ENCODE data around the gene FAM13B.
"Not testable (repeated sequence)": the region's sequence is repeated elsewhere in the genome, so short reads cannot be mapped to it uniquely, and the experiment has no call there.

Gene FAM13B

DNA sequence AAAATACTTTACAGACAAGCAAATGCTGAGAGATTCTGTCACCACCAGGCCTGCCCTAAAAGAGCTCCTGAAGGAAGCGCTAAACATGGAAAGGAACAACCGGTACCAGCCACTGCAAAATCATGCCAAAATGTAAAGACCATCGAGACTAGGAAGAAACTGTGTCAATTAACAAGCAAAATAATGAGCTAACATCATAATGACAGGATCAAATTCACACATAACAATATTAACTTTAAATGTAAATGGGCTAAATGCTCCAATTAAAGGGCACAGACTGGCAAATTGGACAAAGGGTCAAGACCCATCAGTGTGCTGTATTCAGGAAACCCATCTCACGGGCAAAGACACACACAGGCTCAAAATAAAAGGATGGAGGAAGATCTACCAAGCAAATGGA, 62.5 kb downstream of the FAM13B start:
- H3K9ac ChIP-seq (ENCODE audit: low read depth, low read length); H3K9me3 ChIP-seq (ENCODE audit: control insufficient read depth, insufficient read depth, low read length); H3K36me3 ChIP-seq (ENCODE audit: insufficient read depth, low read length); H3K4me1 ChIP-seq (ENCODE audit: insufficient read depth, low read length): not testable (repeated sequence)

DNA sequence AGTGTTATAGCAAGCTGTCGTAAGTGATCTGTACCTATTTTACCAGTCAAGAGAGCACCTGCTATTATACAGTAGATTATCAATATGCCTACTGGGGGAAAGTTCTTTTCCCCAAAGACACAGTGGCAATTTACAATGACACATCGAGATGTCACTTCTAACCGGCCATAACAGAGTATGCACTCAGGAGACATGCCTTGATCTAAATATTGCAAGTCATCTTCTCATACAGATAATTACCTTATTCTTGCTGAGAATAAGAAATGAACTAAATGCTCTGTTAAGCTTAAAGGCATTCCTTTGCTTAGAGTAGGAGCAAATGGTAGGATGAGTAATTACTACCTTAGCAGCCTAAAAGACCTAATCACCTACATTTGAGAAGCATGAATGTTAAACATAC, 72.1 kb downstream of the FAM13B start:
- no peaks in the 10 kb centered on the region; the same call in none of the 2 replicates for H3K36me3 ChIP-seq (ENCODE audit: insufficient read depth, low read length)
- no peak overlapping the region for H3K9ac ChIP-seq (ENCODE audit: low read depth, low read length)
- no peaks in the 10 kb centered on the region for H3K9me3 ChIP-seq (ENCODE audit: control insufficient read depth, insufficient read depth, low read length)
- H3K4me1 ChIP-seq (ENCODE audit: insufficient read depth, low read length): no peaks in the 10 kb centered on the region

DNA sequence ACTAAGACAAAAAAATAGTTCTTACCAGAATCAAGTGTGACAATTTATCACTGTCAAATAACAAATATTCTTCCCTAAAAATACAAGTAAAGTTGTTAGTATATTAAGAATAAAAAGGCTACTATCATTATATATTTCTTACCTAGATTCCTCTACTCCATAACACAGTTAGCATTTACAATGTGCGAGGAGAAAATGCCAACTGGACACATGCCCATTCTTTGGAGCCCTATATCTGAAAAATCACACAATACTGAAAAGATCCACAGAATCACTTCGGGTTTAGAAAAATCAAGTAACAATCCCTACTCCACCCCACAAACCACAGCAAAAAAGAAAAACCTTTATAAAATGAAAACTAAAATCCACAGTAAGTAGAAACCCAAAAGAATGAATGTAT, 72.7 kb downstream of the FAM13B start:
- no peaks in the 10 kb centered on the region for H3K4me1 ChIP-seq (ENCODE audit: insufficient read depth, low read length)
- no peak overlapping the region for H3K9ac ChIP-seq (ENCODE audit: low read depth, low read length)
- H3K36me3 ChIP-seq (ENCODE audit: insufficient read depth, low read length): no peaks in the 10 kb centered on the region; the same call in none of the 2 replicates
- no peaks in the 10 kb centered on the region for H3K9me3 ChIP-seq (ENCODE audit: control insufficient read depth, insufficient read depth, low read length)

DNA sequence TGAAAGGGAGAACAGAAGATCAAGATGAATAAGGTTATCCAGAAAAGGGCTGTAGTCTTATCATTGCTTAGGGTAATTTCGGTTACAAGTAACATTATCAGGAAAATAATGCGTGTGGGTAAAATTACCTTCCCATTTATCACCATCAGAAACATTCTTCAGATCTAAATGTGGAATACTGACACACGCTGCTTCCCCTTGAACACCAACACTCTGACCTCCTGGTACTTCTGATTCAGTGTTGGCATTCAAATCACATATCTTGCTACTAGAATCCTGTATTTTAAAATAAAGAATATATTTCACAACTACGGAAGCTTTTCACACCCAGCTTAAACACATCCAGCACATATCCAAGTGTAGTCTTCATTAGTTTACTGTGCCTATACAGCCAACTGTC, 73.4 kb downstream of the FAM13B start:
- H3K9me3 ChIP-seq (ENCODE audit: control insufficient read depth, insufficient read depth, low read length): no peaks in the 10 kb centered on the region
- H3K36me3 ChIP-seq (ENCODE audit: insufficient read depth, low read length): no peaks in the 10 kb centered on the region; the same call in none of the 2 replicates
- no peak overlapping the region for H3K9ac ChIP-seq (ENCODE audit: low read depth, low read length)
- H3K4me1 ChIP-seq (ENCODE audit: insufficient read depth, low read length): no peaks in the 10 kb centered on the region

DNA sequence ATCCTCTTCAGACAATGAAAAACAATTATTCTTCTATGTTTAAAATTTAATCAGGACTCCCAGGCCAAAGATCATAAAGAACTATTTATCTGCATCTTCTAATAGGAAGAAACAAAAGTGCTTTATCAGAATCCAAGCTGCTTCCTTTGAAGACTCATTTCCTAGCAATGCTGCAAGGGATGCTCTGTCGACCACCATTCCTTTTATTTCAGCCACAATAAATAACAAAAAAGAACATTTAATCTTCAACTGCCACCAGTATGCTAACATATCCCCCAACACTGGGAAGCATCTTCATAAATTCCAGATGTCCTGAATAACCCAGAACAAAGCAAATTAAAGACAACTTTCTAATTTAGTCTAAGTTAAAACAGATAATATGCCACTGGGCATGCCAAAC, 74.9 kb downstream of the FAM13B start:
- H3K36me3 ChIP-seq (ENCODE audit: insufficient read depth, low read length): peaks cover 7% of the 10 kb centered on the region

DNA sequence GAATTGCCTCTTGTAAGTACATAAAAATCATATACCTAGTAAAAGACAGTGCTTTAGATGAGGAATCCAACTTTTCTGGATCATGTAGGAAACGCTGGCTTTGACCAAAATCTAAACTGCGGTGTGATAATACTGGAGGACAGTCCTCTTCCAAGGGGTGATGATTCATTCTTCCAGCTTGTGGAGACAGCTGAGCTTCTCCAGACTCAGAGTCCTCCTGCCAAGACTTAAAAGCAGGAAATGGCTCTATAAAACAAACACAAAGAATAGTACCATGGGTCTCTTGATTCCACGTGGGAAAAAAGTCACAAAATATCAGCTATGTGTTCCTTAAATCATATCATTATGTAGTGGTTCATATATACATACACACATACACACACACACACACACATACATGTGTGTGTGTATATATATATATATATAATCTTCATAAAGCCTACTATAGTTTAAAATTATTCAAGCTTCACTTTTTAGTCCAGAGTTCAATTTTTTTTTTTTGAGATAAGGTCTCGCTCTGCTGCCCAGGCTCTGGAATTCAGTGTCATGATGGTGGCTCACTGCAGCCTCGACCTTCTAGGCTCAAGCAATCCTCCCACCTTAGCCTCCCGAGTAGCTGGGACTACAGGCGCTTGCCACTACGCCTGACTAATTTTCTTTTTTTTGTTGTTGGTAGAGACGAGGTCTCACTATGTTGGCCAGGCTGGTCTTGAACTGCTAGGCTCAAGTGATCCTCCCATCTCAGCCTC, 78.6 kb downstream of the FAM13B start:
- H3K36me3 ChIP-seq (ENCODE audit: insufficient read depth, low read length): peaks cover 20% of the 10 kb centered on the region
- H3K9ac ChIP-seq (ENCODE audit: low read depth, low read length): no peak overlapping the region
- no peaks in the 10 kb centered on the region for H3K4me1 ChIP-seq (ENCODE audit: insufficient read depth, low read length)
- no peaks in the 10 kb centered on the region for H3K9me3 ChIP-seq (ENCODE audit: control insufficient read depth, insufficient read depth, low read length)

More for the DNA sequence above, 74.9 kb downstream of the FAM13B start:
- Histone ChIP-seq H3K9me3 (ENCODE audit: control insufficient read depth, insufficient read depth, low read length) (no peaks in the 10 kb centered on the region), H3K4me1 (ENCODE audit: insufficient read depth, low read length) (no peaks in the 10 kb centered on the region), H3K9ac (ENCODE audit: low read depth, low read length) (no peak overlapping the region)

DNA sequence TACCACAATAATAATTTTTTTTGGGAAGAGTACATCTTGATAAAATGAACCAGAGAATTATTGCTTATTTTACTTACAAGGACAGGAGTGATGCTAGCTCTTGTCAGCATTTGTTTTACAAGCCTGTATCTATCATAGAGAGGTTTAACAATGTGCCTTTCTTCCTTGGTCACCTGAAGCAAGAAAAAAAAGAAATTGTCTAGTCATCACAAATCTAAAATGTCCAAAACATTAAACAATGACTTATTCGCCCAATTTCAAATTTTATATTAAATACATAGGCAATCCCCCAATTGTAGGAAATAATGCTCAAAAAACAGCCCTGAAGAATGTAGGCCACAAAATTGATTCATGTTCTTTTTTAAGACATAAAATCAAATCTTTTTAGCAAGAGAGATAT, 87.1 kb downstream of the FAM13B start:
- Histone ChIP-seq H3K9ac (ENCODE audit: low read depth, low read length) (no peak overlapping the region), H3K9me3 (ENCODE audit: control insufficient read depth, insufficient read depth, low read length) (no peaks in the 10 kb centered on the region), H3K36me3 (ENCODE audit: insufficient read depth, low read length) (peaks cover 43% of the 10 kb centered on the region), H3K4me1 (ENCODE audit: insufficient read depth, low read length) (no peaks in the 10 kb centered on the region)

DNA sequence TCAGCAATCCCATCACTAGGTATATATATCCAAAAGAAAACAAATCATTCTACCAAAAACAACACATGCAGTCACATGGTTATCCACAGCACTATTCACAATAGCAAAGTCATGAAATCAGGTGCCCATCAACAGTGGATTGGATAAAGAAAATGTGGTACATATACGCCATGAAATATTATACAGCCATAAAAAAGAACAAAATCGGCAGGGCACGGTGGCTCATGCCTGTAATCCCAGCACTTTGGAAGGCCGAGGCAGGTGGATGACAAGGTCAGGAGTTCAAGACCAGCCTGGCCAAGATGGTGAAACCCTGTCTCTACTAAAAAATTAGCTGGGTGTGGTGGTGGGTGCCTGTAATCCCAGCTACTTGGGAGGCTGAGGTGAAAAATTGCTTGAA, 88.6 kb downstream of the FAM13B start:
- not testable (repeated sequence) for H3K4me1 ChIP-seq (ENCODE audit: insufficient read depth, low read length); H3K9ac ChIP-seq (ENCODE audit: low read depth, low read length); H3K9me3 ChIP-seq (ENCODE audit: control insufficient read depth, insufficient read depth, low read length)
- H3K36me3 ChIP-seq (ENCODE audit: insufficient read depth, low read length): peaks cover 39% of the 10 kb centered on the region

DNA sequence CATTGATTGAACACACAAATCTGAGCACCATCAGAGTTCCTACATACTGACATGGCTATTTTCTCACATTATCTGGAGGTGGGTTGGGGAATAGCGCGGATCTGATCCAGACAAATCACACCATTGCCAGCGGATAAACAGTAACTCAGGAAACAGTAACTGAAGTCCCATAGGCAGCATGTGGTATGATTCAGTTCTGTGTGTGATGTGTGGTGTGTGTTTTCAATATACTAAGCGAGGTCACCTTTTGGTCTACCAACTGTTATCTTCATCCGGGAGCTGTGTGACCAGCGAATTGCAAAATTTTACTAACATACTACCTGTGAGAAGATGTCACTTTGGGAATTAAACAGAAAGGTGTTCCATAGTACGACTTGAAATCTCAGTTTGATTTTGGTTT, 93.5 kb downstream of the FAM13B start:
- H3K36me3 ChIP-seq (ENCODE audit: insufficient read depth, low read length): peaks cover 29% of the 10 kb centered on the region
- H3K9me3 ChIP-seq (ENCODE audit: control insufficient read depth, insufficient read depth, low read length): no peaks in the 10 kb centered on the region
- no peak overlapping the region for H3K9ac ChIP-seq (ENCODE audit: low read depth, low read length)
- H3K4me1 ChIP-seq (ENCODE audit: insufficient read depth, low read length): no peaks in the 10 kb centered on the region

DNA sequence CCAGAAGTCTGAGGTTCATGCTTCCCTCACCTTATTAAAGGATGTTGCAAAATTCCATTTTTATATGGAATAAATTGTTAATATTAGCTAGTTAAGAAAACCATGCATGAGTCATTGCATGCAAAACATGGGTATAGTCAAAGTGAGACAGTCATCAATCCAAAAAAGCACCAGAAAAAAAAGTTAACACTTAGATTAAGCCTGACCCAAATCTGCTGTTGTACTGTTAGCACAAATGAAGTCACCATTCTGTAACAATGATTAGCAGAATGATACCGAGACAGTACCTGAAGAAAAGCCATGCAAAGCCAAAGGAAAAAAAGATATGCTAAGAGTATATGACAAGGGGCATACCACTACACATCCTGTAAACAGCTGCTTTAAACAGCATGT, 94.1 kb downstream of the FAM13B start:
- no peaks in the 10 kb centered on the region for H3K9me3 ChIP-seq (ENCODE audit: control insufficient read depth, insufficient read depth, low read length)
- H3K9ac ChIP-seq (ENCODE audit: low read depth, low read length): no peak overlapping the region
- peaks cover 29% of the 10 kb centered on the region for H3K36me3 ChIP-seq (ENCODE audit: insufficient read depth, low read length)
- H3K4me1 ChIP-seq (ENCODE audit: insufficient read depth, low read length): no peaks in the 10 kb centered on the region

DNA sequence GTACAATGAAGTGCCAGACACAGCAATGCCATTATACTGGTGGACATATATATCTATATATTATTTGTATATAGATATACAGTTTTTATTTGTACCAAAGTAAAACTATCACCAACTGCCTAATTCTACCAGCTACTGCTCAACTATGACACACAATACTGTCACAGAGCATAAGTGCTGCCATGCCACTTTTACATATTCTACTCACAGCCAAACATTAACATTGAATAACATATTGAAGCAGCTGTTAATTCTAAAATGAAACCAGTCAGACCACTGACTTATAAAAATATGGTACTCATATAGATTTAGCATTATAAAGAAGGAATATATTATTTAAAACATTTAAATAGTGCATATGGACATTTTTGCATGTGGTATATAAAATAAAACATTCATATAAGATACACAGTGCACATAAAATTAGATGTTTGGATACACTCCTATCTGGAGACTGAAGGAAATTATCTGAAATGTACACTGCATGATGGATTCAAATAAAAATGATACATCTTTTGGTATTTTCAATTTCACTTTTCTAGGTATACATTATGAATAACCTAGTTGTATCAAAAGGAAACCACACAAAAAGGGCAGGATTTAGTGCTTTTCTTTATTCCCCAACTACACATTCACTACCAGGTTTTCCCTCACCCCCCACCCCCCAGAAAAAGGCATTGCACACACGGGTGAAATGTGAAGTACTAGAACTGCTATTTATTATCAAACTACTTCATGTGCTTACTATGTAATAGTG, 94.7 kb downstream of the FAM13B start:
- Histone ChIP-seq H3K4me1 (ENCODE audit: insufficient read depth, low read length) (no peaks in the 10 kb centered on the region), H3K9me3 (ENCODE audit: control insufficient read depth, insufficient read depth, low read length) (no peaks in the 10 kb centered on the region), H3K36me3 (ENCODE audit: insufficient read depth, low read length) (peaks cover 29% of the 10 kb centered on the region), H3K9ac (ENCODE audit: low read depth, low read length) (no peak overlapping the region)

DNA sequence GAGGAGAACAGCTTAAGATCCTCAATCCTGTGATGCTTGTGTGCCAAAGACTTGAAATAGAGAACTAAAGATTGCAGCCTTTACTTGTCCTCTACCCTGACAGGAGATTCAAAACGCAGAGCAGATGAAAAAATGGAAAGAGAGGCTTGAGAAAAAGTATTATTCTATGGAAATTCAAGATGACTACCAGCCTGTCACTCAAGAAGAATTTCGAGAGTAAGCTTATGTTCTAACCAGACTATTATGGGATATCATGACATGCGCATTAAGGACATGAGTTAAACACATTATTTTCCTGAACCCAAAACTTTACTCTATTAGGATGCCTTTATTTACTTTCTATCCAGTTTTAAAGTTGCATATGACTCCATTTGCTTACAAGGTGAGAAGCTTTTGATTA, 97.2 kb downstream of the FAM13B start:
- Histone ChIP-seq H3K9ac (ENCODE audit: low read depth, low read length) (no peak overlapping the region), H3K4me1 (ENCODE audit: insufficient read depth, low read length) (no peaks in the 10 kb centered on the region), H3K9me3 (ENCODE audit: control insufficient read depth, insufficient read depth, low read length) (no peaks in the 10 kb centered on the region), H3K36me3 (ENCODE audit: insufficient read depth, low read length) (peaks cover 11% of the 10 kb centered on the region; the same call in 1 of the 2 replicates)

DNA sequence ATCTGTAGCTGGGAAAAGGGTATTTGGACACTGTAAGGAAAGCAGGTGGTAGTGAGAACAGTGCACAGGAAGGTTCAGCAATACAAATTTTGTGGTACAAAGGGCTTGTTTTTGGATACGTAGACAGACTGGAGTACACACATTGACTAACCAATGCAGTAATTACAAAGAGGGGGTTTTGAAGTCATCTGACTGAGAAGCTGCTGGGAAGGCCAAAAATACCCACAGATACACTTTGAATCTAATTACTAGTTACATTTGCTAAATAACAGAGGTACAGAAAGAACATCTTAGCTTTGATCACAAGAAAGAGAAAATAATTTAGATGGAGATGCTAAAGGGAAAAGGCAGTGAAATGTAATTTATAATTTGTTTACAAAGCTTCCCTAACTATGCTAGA, 97.7 kb downstream of the FAM13B start:
- H3K36me3 ChIP-seq (ENCODE audit: insufficient read depth, low read length): peaks cover 11% of the 10 kb centered on the region; the same call in 1 of the 2 replicates
- H3K4me1 ChIP-seq (ENCODE audit: insufficient read depth, low read length): no peaks in the 10 kb centered on the region
- no peaks in the 10 kb centered on the region for H3K9me3 ChIP-seq (ENCODE audit: control insufficient read depth, insufficient read depth, low read length)

DNA sequence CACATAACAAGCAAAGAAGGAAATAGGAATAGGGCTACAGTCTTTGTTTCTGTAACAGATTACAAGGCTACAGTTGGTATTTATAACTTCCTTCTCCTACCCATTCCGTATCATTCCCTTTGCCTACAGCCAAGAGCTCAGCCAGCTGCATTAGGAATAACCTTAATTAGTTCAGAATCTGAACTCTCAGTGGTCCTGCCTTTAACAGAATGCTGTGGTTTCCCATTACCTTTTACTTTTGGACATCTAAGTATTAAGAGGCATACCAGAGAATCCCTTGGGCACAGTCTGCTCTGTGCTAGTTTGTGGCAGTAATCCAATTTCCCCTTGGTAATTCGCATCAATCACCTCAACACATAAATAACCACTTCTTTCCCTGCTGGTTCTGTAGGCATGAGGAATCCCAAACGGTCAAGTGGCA, 99.4 kb downstream of the FAM13B start:
- Histone ChIP-seq H3K4me1 (ENCODE audit: insufficient read depth, low read length) (no peaks in the 10 kb centered on the region), H3K9ac (ENCODE audit: low read depth, low read length) (no peak overlapping the region)

More for the DNA sequence above, 97.7 kb downstream of the FAM13B start:
- H3K9ac ChIP-seq (ENCODE audit: low read depth, low read length): no peak overlapping the region

DNA sequence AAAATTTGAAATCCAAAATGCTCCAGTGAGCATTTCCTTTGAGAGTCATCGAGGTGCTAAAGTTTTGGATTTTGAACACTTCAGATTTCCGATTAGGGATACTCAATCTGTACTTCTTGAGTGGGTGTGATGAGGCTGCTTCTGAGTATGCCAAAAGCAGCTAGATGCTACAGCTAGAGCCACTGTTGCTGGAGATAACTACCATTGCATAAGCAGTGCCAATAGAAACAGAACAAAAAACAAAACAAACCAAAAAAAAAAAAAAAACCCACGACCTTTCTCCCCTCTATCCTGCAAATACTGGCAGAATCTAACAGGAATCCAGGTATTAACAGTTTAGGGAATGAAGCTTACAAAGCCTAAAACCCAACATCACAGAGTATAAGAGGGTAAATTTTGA, 100.1 kb downstream of the FAM13B start:
- Histone ChIP-seq H3K9ac (ENCODE audit: low read depth, low read length) (no peak overlapping the region), H3K4me1 (ENCODE audit: insufficient read depth, low read length) (no peaks in the 10 kb centered on the region), H3K9me3 (ENCODE audit: control insufficient read depth, insufficient read depth, low read length) (no peaks in the 10 kb centered on the region), H3K36me3 (ENCODE audit: insufficient read depth, low read length) (peaks cover 2% of the 10 kb centered on the region; the same call in 1 of the 2 replicates)

More for the DNA sequence above, 99.4 kb downstream of the FAM13B start:
- H3K36me3 ChIP-seq (ENCODE audit: insufficient read depth, low read length): peaks cover 3% of the 10 kb centered on the region; the same call in 1 of the 2 replicates
- H3K9me3 ChIP-seq (ENCODE audit: control insufficient read depth, insufficient read depth, low read length): no peaks in the 10 kb centered on the region

All from ES-I3 (cell line).